GM18499 (cell line): ENCODE measurements around the gene CACNB2.
"Not testable (repeated sequence)": the region's sequence is repeated elsewhere in the genome, so short reads cannot be mapped to it uniquely, and the experiment has no call there.

ENCODE experiments used
- ATAC-seq: cut with Tn5 transposase; IDR thresholded peaks from one replicate; pipeline ENCODE4 v1.9.1; 2021; ENCODE audit warnings: moderate number of reproducible peaks; ENCODE audit not compliant: insufficient read depth, unreplicated experiment

Gene CACNB2

DNA sequence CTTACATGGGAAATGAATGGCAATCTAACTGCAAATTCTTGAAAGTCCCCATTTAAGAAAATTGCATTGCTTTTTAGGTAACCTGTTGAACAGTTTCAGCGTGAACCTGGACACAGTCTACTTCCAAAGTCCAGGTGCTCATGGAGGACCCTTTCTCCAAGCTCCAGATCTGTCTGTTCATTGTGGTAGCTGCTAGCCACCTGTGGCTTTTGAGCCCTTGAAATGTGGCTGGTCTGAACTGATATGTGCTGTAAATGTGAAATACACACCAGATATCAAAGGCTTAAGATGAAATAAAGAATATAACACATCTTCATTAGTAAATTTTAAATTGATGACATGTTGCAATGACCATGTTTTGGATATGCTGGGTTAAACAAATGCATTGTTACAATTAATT is 4.2 kb downstream of the CACNB2 start:
- ATAC-seq, result no peak

DNA sequence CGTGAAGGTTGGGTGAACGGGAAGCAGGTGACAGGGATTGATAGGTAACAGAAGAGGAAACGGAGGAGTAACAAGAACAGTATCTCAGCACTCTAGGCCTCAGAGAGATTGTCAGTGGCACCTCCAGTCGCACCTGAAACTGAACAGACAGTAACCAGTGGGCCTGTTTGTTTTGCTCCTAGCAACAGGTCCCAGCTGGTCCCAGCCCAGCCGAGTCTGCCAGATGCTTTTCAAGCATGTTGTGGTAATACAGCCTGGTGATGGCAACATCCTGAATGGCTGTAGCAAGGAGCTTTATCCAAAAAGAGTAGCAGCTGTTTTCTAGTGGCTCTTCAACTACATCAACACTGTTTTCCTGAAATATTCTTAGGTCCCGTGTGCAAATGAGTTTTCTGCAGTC is 4.7 kb downstream of the CACNB2 start:
- no peak for ATAC-seq

DNA sequence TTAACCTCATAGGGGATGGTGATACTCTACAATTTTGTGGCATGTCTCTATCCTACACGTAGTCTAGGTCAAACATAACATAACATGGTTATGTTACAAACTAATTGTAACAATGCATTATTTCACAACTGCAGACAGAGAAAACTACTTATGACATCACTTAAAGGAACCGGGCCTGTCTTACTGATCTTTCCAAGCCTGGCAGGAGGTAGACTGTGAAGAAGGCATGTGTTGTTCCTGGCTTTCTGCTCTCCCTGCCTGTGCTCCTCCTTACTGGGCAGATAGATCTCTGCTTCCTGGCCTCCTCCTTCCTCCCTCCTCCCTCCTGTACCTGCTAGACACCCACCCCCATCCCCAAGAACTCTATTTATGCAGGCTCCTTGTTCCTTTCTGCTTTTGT is 5.4 kb downstream of the CACNB2 start:
- no peak for ATAC-seq

DNA sequence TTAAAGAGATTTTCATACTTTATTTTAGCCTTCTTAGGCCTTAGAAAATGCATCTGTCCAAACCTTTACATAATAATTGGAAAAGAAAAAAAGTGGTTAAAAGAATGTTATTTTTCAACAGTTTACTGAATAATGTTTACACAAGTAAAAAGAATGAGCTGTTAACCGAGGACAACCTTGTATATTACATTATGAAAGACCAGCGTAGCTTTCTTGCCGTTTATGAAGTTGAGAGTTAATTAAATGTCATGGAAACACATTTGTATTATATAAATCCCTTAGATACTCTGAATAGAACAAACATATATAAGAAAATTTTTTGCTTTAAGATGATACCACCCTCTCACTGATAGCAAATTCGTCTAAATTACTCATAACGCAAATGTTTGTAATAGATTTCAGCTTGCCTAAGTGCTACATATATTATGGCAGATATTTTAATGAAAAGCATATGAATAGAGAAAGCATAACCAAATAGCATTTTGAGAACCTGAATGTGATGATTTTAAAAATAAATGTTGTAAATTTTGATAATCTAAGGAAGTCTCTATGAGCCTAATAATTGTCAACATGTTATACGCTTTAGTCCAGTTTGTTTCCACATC is 9.1 kb downstream of the CACNB2 start:
- ATAC-seq, result no peak

DNA sequence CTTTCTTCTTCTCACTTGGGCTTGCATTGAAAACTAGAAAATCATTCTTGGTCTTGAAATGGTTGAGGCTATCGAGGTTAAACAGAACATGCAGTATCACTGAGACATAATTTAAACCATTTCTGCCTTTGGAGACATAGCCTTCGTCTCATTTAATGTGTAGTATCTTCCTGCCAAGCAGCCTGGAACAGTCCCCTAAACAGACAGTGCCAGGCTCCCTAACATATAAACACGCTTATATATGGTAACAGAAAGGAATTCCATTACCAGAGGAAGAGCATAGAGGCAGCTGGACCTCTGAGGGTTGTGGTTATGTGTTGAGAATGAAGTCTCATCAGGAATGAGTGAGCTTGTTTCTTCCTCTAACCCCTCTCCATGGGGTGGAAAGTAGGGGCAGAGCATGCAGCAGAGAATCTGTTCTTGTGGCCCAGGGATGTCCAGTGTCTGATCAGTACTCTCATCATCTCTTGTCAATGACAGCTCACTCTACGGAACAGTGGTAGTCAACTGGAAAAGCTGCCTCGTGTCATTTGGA is 11.2 kb downstream of the CACNB2 start:
- no peak for ATAC-seq

DNA sequence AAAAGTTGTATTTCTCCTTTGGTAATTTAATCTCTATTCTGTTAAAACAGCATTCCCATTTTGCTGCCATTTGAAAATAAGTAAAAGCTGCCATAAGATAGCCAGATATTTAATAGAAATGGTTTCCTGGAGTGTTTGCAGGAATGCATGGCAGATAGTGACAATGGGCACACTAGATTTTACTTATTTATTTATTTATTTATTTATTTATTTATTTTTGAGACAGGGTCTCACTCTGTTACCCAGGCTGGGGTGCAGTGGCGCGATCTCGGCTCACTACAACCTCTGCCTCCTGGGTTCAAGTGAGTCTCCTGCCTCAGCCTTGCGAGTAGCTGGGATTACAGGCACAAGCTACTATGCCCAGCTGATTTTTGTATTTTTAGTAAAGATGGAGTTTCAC is 13.2 kb downstream of the CACNB2 start:
- not testable (repeated sequence) for ATAC-seq

DNA sequence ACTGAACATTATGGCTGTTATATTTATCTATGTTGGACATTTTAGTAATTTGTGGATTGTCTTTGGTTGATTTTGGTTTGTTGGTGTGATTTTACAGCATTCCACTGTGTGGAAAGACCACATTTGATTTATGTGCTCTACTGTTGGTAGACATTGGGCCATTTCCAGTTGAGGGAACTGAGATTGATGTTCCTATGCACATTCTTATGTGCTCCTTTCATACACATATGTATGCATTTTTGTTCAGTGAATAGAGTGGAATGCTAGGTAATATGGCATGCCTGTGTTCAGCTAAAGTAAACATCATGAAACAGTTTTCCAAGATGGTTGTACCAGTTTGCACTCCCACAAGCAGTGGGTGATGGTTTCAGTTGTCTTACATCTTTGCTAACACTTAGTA is 15.1 kb downstream of the CACNB2 start:
- no peak for ATAC-seq

DNA sequence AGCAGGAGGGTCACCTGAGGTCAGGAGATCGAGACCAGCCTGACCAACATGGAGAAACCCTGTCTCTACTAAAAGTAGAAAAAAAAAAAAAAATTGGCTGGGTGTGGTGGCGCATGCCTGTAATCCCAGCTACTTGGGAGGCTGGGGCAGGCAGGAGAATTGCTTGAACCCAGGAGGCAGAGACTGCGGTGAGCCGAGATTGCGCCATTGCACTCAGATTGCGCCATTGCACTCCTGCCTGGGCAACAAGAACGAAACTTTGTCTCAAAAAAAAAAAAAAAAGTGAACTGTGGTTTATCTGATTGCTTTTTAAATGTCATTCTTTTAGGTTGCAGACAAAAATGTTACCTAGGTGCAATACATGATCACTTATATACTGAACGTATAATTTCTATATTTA is 16.6 kb downstream of the CACNB2 start:
- ATAC-seq, result not testable (repeated sequence)

DNA sequence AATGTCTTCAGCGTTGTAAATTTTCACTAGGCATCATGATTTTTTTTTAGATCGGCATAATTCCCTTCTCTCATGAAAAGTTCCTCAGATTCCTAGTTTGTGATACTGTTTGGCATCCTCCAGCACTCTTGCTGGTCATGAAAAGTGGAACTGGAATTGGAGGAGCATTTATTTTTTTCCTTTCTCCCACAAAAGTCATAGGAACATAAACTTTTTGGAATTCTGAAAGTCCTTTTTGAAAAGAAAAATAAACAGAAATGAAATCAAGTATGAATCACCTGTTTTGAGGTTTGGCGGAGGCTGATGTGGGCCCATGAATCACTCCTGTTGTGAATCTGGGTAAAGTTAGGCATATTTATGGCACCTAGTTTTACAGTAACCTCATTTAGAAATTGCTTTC is 17.7 kb downstream of the CACNB2 start:
- no peak for ATAC-seq

DNA sequence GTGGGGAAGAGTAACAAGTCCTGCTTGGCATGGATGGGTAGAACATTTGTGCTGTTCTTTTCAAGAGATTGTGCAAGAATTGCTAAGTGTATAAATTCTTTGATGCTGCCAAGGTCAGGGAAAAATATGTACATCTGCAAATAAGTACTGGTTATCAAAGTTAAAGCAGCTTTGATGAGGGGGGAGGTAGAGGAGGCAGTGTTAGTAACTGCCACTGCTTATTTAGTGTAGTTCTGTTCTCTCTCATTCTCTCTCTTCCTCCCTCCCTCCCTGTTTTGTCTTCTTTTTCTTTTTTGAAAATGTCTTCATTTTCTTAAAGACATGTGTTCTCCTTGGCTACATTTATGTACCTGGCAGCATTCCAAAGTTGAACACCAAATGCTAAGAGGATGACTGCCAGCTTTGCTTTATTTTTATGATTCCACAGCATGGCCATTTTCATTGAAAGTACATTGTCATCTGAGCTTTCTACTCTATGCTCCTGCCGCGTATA is 18.6 kb downstream of the CACNB2 start:
- ATAC-seq, result no peak

DNA sequence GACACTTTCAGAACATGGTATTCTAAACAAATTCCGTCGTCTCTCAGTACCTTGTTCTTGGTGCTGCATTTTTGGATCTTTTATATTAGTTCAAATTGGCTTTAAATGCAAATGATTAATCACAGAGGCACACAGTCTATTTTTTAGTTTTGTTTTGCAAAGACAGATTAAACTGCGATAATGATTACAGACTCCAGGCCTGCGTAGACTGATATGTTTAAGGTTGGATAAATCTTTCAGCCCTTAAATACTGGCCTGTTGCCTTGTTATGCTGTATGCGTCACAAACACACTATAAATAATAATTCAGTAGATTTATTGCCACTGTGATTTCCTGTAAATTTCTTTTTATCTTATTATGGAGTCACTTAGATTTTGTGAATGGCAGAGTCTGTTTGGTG is 19.3 kb downstream of the CACNB2 start:
- ATAC-seq, result no peak

DNA sequence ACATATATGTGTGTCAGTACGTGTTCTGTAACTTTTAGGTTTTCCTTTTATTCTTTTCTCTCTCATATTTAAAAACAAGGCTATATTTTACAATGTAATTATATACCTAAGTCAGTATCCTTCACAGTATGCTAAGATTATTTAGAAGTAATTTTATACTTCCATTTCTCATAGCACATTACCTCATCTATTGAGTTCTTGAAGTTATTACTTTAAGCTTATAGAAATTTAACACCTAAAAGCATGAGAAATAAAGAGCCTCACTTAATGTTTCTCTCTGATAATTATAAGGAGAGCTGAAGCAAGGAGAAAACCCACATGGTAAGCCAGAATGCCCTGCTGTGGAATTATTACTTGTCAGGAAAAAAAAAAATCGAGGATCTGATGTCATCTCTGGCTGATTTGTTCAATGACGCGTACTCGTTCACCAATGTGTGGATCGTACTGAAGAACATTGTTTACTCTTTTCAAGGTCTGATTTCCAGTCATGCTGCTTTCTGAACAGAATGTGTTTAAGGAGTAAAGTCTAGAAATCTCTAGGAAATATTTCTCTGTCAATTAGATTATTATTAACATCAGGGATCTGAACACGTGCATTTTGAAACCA is 21.9 kb downstream of the CACNB2 start:
- no peak for ATAC-seq

DNA sequence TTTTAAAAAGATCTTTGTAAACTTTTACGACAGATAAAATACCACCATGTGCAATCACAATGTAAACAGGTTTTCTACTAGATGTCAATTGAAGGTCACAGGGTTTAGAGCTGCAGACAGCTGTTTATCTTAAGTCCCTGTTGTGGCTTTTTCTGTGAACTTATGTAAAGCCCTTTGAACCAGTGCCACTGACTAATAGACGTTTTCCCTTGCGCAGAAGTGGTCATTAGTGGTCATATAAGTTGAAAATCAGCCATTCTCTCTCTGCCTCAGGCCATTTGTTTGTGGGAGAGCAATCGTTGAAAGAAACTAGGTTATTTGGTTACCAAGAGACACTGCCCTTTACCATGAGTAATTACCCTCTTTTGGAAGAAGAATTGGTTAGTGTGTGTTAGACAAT is 23.9 kb downstream of the CACNB2 start:
- no peak for ATAC-seq

DNA sequence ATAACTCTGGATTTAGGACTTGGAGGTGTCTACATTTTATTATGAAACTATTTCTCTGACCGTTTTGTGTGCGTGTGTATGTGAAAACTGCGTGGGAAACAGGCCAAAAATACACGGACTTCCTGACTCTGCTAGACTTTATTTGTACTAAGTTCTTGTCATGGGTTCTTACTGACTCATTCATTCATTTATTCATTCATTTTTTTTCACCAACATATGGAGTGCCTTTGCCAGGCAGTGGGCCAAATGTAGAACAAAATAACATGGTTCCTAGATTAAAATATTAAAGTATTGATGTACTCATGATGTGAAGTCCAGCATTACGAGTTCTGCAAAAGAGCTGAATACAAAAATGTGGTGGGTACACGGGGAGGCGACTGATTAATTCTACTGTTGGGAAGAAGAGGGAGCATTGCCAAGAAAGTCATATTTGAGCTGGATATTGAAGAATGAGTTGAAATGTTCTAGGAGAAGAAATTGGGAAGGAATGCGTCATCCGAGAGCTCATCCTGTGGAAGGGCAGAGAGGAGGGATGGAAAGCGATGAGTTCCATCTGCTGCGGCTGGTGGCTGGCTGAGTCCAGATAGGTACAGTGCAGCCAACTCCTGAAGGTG is 24.6 kb downstream of the CACNB2 start:
- ATAC-seq, result no peak

DNA sequence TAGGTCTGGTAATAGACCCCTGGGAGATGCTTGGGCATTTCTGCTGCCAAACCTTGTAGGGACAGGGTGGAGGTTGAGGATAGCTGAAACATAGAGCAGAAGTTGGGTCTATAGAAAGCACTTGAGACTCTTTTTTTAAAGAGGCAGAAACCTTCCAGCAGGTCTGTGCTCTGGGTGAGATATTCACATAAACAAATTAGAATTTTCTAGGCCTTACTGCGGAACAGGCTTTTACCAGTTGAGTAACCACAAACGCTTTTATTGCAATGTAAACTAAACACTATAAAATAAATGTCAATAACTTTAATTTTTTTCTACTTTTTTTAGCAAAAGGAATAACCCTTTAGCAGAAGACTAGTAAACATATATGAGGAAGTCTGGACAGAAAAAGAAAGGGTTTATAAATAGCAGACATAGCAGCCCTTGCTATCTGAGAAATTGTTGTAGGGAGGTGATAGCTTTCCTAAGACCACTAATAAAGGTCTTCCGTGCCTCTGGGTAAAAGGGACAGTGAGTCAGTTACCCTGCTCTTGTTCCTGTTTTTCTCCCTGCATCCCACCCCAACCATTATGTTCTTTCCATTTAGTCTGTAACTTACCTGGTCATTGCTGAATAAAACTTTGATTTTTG is 38.7 kb downstream of the CACNB2 start:
- ATAC-seq, result no peak

DNA sequence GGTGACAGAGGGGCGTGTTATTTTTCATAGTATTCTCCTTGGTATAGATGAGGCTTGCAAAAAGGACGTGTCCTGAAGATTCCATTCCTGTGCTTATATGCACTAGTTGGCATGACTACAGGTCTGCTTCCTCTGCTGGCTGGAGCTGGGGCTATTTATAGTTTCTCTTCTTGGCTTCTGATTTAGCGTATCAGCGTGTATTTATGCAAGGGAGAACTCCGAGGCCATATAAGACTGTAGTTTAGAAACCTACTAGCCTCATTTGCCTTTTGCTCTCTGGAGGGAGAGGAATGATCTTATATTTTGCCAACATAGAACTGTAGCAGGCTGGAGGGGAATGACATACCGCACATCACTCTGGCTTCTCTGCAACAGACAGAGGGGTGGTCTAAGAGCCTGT is 39.7 kb downstream of the CACNB2 start:
- ATAC-seq, result no peak

DNA sequence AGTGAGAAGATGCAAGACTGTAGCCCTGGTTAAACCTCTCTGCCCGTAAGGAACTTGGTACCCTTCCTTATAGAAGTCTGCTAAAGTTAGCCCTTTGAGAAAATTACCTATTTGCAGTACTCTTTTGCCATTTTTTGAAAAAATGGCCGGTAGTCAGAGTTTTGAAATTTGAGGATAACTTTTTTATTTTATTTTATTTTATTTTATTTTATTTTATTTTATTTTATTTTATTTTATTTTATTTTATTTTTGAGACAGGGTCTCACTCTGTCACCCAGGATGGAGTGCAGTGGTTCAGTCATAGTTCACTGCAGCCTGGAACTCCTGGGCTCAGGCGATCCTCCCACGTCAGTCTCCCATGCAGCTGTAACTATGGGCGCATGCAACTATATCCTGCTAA is 41.2 kb downstream of the CACNB2 start:
- not testable (repeated sequence) for ATAC-seq

DNA sequence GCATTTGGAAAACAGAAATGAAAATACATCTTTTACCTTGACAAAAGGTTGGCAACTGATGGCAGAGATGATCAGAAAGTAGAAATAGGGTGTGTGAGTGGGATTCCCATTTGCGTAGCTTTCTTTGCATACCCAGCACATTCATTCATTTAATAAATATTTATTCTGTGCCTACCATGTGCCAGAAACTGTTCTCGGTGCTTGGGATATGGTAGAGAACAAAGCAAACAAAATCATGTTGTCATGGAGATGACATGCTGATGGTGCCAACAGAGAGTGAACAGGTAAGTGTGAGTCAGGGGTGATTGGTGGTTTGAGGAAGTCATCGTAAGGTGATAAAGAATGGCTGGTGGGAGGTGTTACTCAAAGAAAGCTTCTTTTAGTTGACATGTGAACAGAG is 45.4 kb downstream of the CACNB2 start:
- ATAC-seq, result no peak

DNA sequence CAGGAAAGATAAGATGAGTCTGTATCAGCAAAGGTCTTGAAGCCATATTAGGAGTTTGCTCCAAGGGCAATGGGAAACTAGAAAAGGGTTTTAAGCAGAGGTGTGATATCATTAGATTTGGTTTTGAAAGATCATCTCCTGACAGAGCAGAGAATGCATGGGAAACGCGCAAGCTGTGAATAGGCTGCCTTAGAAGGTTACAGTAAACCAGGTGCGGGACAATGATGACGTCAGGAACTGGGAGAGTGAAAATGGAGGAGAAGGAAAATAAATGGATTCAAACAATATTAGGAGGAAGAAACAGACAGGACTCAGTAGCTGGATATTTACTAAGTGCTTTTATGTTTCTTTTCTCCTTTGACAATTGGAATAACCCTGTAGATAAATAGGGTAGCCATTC is 50.6 kb downstream of the CACNB2 start:
- ATAC-seq, result no peak

DNA sequence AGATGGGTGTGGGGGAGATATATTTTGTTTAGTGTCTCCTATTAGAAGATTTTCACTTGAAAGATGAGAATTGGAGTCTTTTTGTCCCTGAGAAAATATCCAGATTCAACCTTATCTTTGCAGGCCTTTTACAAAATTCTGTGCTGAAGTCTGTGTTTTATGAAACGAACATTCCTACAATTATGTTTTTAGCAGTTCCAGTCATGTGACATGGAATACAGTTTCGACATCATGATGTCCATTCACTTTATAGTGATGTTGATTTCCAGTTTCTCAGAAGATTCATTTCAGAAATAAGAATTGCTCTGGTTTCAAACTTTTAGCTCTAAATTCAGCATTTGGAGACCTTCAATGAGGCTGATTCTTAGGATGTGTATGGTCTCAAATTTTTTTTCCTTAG is 54.4 kb downstream of the CACNB2 start:
- ATAC-seq, result no peak

DNA sequence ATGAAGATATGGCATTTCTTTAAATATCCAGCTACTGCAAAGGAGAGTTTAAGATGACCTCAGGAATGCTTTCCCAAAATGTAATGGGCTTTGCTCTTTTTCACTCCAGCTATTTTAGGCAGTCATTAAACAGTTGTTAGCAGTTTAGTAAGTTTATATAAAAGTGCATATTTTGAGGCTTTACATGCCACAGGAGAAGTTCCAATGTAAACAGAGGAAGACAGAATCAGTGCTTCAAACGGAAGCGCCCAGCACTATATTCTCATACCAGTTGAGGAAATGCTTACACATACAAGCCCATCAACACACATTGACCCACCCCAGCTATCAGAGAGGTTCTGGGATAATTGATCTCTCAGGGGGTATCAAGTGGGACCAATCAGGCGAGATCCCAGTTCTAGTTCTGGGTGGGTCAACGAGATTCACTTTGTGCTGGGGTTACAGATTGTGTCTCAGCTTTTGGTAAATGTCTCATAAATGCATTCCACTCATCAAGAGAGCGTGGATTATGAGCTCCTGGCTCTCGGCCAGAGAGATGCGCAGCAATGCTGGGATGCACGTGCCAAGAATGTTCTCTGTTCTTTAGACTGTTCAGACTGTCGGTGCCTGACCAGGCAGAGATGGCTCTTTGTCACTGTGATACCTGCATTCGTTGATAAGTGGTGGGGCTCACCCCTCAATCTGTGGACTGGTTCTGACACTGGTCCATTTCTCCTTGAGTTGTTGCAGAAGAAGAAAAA is 55.0 kb downstream of the CACNB2 start:
- ATAC-seq, result no peak
